Activated T-cell treated with anti-CD3 and anti-CD28 coated beads for 4 hours (primary cell): ENCODE data around the gene CNTN5.

Experiments used
- DNase-seq: peaks from one replicate; pipeline ENCODE4 v3.0.0-alpha.2; 2020

CNTN5 gene

GRCh38 chr11:100367892-100368291, 1347.1 kb downstream of the CNTN5 start:
- DNase-seq: no peak

- DNase-seq: no peak
Observed at GRCh38 chr11:100383357-100383865, 1362.7 kb downstream of the CNTN5 start.

GRCh38 chr11:100396266-100396665, 1375.5 kb downstream of the CNTN5 start:
- DNase-seq: no peak

GRCh38 chr11:100397401-100397800, 1376.7 kb downstream of the CNTN5 start:
- no peak for DNase-seq

GRCh38 chr11:100403816-100404215, 1383.1 kb downstream of the CNTN5 start:
- DNase-seq: no peak

GRCh38 chr11:100404907-100405306, 1384.2 kb downstream of the CNTN5 start:
- DNase-seq: no peak
